H1 (cell line): ENCODE measurements around the gene FAM131A. TPM values are rescaled to one million over a fixed set of nuclear protein-coding genes. Genes with fewer than 3 reads are reported as not detected.

Experiments
- CTCF ChIA-PET: fragments of 300-600 bp; sonication (Branson Sonifier 250); formaldehyde crosslinking; loops from one replicate; lab custom pipeline; 2021; ENCODE audit not compliant: partially characterized antibody; lab: Charles Lee
- POLR2A ChIA-PET: fragments of 300-600 bp; sonication (Branson Sonifier 250); formaldehyde crosslinking; loops from one replicate; lab custom pipeline; 2021; ENCODE audit warnings: inconsistent platforms; ENCODE audit not compliant: partially characterized antibody; lab: Charles Lee
- DNase-seq, 2 experiments: peaks; one replicate each; pipeline versions ENCODE4 v3.0.0 to v3.0.0-alpha.2; 2010 to 2022; ENCODE audit warnings: low spot score in 2 of 2, low read depth in 1 of 2, mixed read lengths in 1 of 2
- FAIRE-seq: peaks from 2 replicates; lab custom pipeline; 2011; peaks lifted over from hg19 to GRCh38; lab: Jason Lieb, UNC
- H2AFZ ChIP-seq: 2 replicates; pipeline ENCODE4 v1.8.1; 2012; ENCODE audit warnings: low read length, inconsistent platforms
- H2AK5ac ChIP-seq: 2 replicates; pipeline ENCODE4 v1.6.1; 2013; ENCODE audit warnings: low read depth, low read length
- H2BK120ac ChIP-seq: replicated peaks from 2 replicates; pipeline ENCODE3; 2013; ENCODE audit warnings: low read depth, low read length, inconsistent platforms
- H2BK12ac ChIP-seq: 2 replicates; pipeline ENCODE4 v1.6.1; 2013; ENCODE audit warnings: low read depth, low read length
- H2BK15ac ChIP-seq: 2 replicates; pipeline ENCODE4 v1.6.1; 2013; ENCODE audit warnings: low read length
- H2BK20ac ChIP-seq: 2 replicates; pipeline ENCODE4 v1.6.1; 2013; ENCODE audit warnings: low read length
- H2BK5ac ChIP-seq: 2 replicates; pipeline ENCODE4 v1.6.1; 2013; ENCODE audit warnings: low read depth, low read length
- H3K14ac ChIP-seq: 2 replicates; pipeline ENCODE4 v1.6.1; 2013; ENCODE audit warnings: inconsistent platforms; ENCODE audit not compliant: insufficient read length
- H3K18ac ChIP-seq: 2 replicates; pipeline ENCODE4 v1.6.1; 2013; ENCODE audit warnings: low read length; ENCODE audit errors: extremely low read depth
- H3K23ac ChIP-seq: 2 replicates; pipeline ENCODE4 v1.6.1; 2013; ENCODE audit warnings: inconsistent platforms; ENCODE audit not compliant: insufficient read length
- H3K23me2 ChIP-seq: 2 replicates; pipeline ENCODE4 v1.6.1; 2013; ENCODE audit warnings: low read depth, low read length
- H3K27ac ChIP-seq: 2 replicates; pipeline ENCODE4 v1.6.1; 2011; ENCODE audit warnings: low read depth, low read length, inconsistent platforms
- H3K27me3 ChIP-seq, 4 experiments: replicated peaks in 1 of 4; 1 replicate in 1 of 4; 2 replicates in 3 of 4; pipeline versions ENCODE4 v1.6.1 to v1.8.1; 2011 to 2013; ENCODE audit warnings: low read length in 3 of 4, mild to moderate bottlenecking in 3 of 4, inconsistent platforms in 2 of 4, mixed read lengths in 2 of 4, moderate library complexity in 1 of 4; ENCODE audit not compliant: control insufficient read depth in 3 of 4, insufficient read depth in 3 of 4; ENCODE audit errors: extremely low read depth in 1 of 4
- H3K36me3 ChIP-seq, 4 experiments: 2 replicates each; pipeline versions ENCODE4 v1.6.1 to v1.8.1; 2011 to 2013; ENCODE audit warnings: mild to moderate bottlenecking in 4 of 4, low read length in 3 of 4, moderate library complexity in 2 of 4, control low read depth in 1 of 4, inconsistent platforms in 1 of 4; ENCODE audit not compliant: insufficient read depth in 4 of 4, control insufficient read depth in 2 of 4
- H3K4ac ChIP-seq: replicated peaks from 2 replicates; pipeline ENCODE3; 2013; ENCODE audit warnings: low read length, low read depth, mixed read lengths, inconsistent platforms; ENCODE audit not compliant: insufficient read length
- H3K4me1 ChIP-seq, 4 experiments: replicated peaks in 1 of 4; 1 replicate in 1 of 4; 2 replicates in 3 of 4; pipeline versions ENCODE4 v1.6.1 to v1.8.1; 2011 to 2013; ENCODE audit warnings: low read length in 3 of 4, inconsistent platforms in 2 of 4, mixed read lengths in 1 of 4; ENCODE audit not compliant: insufficient read depth in 4 of 4, control insufficient read depth in 3 of 4
- H3K4me2 ChIP-seq, 2 experiments: 2 replicates each; pipeline versions ENCODE4 v1.6.1 to v1.8.1; 2011 to 2013; ENCODE audit warnings: low read depth in 2 of 2, low read length in 2 of 2, control low read depth in 1 of 2, inconsistent platforms in 1 of 2, mild to moderate bottlenecking in 1 of 2; ENCODE audit not compliant: insufficient read depth in 1 of 2
- H3K4me3 ChIP-seq, 4 experiments: fragments of 200-600, 300-600 bp in 1 of 4; sonication (generic), shearing (Covaris generic), sonication (Bioruptor Twin) in 1 of 4; 2 replicates each; pipeline versions ENCODE4 v1.5.1 to v1.8.1; 2011 to 2016; ENCODE audit warnings: low read length in 4 of 4, low read depth in 3 of 4, control low read depth in 2 of 4, inconsistent platforms in 2 of 4, mild to moderate bottlenecking in 2 of 4, mixed read lengths in 1 of 4, moderate library complexity in 1 of 4; ENCODE audit not compliant: insufficient read depth in 2 of 4; ENCODE audit errors: extremely low read depth in 1 of 4
- H3K56ac ChIP-seq: replicated peaks from 2 replicates; pipeline ENCODE3; 2013; ENCODE audit warnings: low read depth, mild to moderate bottlenecking, mixed read lengths, low read length, inconsistent platforms; ENCODE audit not compliant: insufficient read length
- H3K79me1 ChIP-seq: 2 replicates; pipeline ENCODE4 v1.6.1; 2013; ENCODE audit warnings: low read depth, low read length, control low read depth
- H3K79me2 ChIP-seq, 2 experiments: 2 replicates each; pipeline versions ENCODE4 v1.6.1 to v1.8.1; 2012 to 2013; ENCODE audit warnings: low read length in 2 of 2, mild to moderate bottlenecking in 2 of 2, inconsistent platforms in 1 of 2; ENCODE audit not compliant: insufficient read depth in 2 of 2, control insufficient read depth in 1 of 2
- H3K9ac ChIP-seq, 4 experiments: replicated peaks in 1 of 4; 1 replicate in 1 of 4; 2 replicates in 3 of 4; pipeline versions ENCODE4 v1.6.1 to v1.8.1; 2011 to 2013; ENCODE audit warnings: low read depth in 3 of 4, low read length in 3 of 4, control low read depth in 2 of 4, mild to moderate bottlenecking in 2 of 4, moderate library complexity in 2 of 4, inconsistent platforms in 1 of 4; ENCODE audit errors: extremely low read depth in 1 of 4
- H3K9me3 ChIP-seq, 2 experiments: 2 replicates each; pipeline versions ENCODE4 v1.6.1 to v1.8.1; 2012 to 2013; ENCODE audit warnings: mild to moderate bottlenecking in 2 of 2, moderate library complexity in 2 of 2, control low read depth in 1 of 2, inconsistent platforms in 1 of 2, low read depth in 1 of 2, low read length in 1 of 2, mixed read lengths in 1 of 2; ENCODE audit not compliant: insufficient read depth in 2 of 2
- H4K20me1 ChIP-seq, 2 experiments: replicated peaks in 1 of 2; 2 replicates each; pipeline versions ENCODE3 to v1.8.1; 2011 to 2013; ENCODE audit warnings: inconsistent platforms in 2 of 2, low read length in 2 of 2, mild to moderate bottlenecking in 1 of 2; ENCODE audit not compliant: insufficient read depth in 2 of 2, control insufficient read depth in 1 of 2
- H4K5ac ChIP-seq: 2 replicates; pipeline ENCODE4 v1.6.1; 2013; ENCODE audit warnings: low read length, low read depth, mixed read lengths, inconsistent platforms; ENCODE audit not compliant: insufficient read length
- H4K8ac ChIP-seq: 2 replicates; pipeline ENCODE4 v1.8.0; 2013; ENCODE audit warnings: mild to moderate bottlenecking, moderate library complexity, low read length, inconsistent platforms; ENCODE audit not compliant: insufficient read depth; ENCODE audit errors: extremely low read depth
- H4K91ac ChIP-seq: replicated peaks from 2 replicates; pipeline ENCODE3; 2013; ENCODE audit warnings: low read length, mixed read lengths, inconsistent platforms; ENCODE audit not compliant: insufficient read length
- CTCF ChIP-seq, 3 experiments: IDR thresholded peaks; 1 replicate in 2 of 3; 2 replicates in 1 of 3; pipeline versions ENCODE4 v1.5.1 to v1.6.1; 2011; ENCODE audit warnings: low read length in 3 of 3, mild to moderate bottlenecking in 3 of 3, inconsistent platforms in 2 of 3, low read depth in 1 of 3, moderate library complexity in 1 of 3; ENCODE audit not compliant: insufficient read depth in 1 of 3; ENCODE audit errors: control extremely low read depth in 1 of 3
- MAFK ChIP-seq: IDR thresholded peaks from 2 replicates; pipeline ENCODE4 v1.6.1; 2012; ENCODE audit warnings: low read depth, mild to moderate bottlenecking, improper control_type of control experiment, low read length
- WGBS, 2 experiments: shearing (Covaris generic) in 1 of 2; methylation state at CpG; one replicate each; pipeline versions ENCODE4 v1.1.6 to v1.1.7; 2013 to 2015; ENCODE audit warnings: low lambda C conversion rate in 2 of 2, mixed read lengths in 2 of 2, inconsistent platforms in 1 of 2, low coverage in 1 of 2, missing lambda C conversion rate in 1 of 2; ENCODE audit not compliant: insufficient replicate concordance in 2 of 2, insufficient coverage in 1 of 2, insufficient read length in 1 of 2; ENCODE audit errors: extremely low coverage in 1 of 2, missing lambda C conversion rate in 1 of 2; 5-methylcytosine and 5-hydroxymethylcytosine counted together
- polyA plus RNA-seq, 7 experiments: library from polyadenylated mRNA; depleted of rRNA in 3 of 7; stranded (reverse) in 5 of 7; unstranded in 2 of 7; fragments of >200 nt in 5 of 7; fragments of 200-250 nt in 2 of 7; gene quantifications; 1 replicate in 5 of 7; 2 replicates in 1 of 7; 4 replicates in 1 of 7; pipeline versions ENCODE4 v1.2.1 to v1.2.3, GENCODE V29; 2011 to 2013; ENCODE audit warnings: missing spikeins in 2 of 7, mixed read lengths in 2 of 7
- total RNA-seq: library from RNA; stranded (reverse); fragmentation: NEBNext Ultra II Directional; extraction: Animal tissue kit (Norgen Biotek cat#: 25700); gene quantifications from 2 replicates; pipeline ENCODE4 v1.2.1, GENCODE V29; 2021

The FAM131A gene
- total and polyA plus RNA-seq, 2 of the 8 experiments (the other 6 are each of a cell fraction or from before 2014, with no cell fraction given), result 16.0 to 21.9 TPM

GRCh38 chr3:184347321-184348056, 10.1 kb downstream of the FAM131A start:
- 79% methylated on average over 12 of the region's 12 CpGs; no CpG with 5 or more reads in 1 of the 2 experiments for WGBS, 2 experiments
- H3K23ac ChIP-seq, result no peak overlapping the region
- H3K4me2 ChIP-seq, result no peak overlapping the region
- POLR2A ChIA-PET, result interaction anchor here (0.8 to 3.2 kb wide), 11 partner anchors 9 to 32 kb away, joined by 3 to 23 read pairs (median 4); partner anchors contain the start of gene FAM131A
- no peak overlapping the region for H2AFZ ChIP-seq
- H3K18ac ChIP-seq, result no peak overlapping the region
- H3K27me3 ChIP-seq, result no peaks in the 10 kb centered on the region
- DNase-seq (no peak), FAIRE-seq (no peak)
- no peak overlapping the region for H4K5ac ChIP-seq
- H3K4ac ChIP-seq, result no peak overlapping the region
- no peak overlapping the region for H3K56ac ChIP-seq
- TF ChIP-seq CTCF (IDR thresholded peaks at IDR 0.05; ENCODE audit: control extremely low read depth in 1 of 3, insufficient read depth in 1 of 3, low read depth in 1 of 3, low read length in 3 of 3), result no peak
- TF ChIP-seq MAFK, result peak; percentile 9; the same call in 1 of the 2 replicates
- no peak overlapping the region for H2AK5ac ChIP-seq
- peaks cover 0 to 17% (median 7%) of the 10 kb centered on the region in 4 experiments; a peak in 6 of 8 replicates for H3K36me3 ChIP-seq
- CTCF ChIA-PET, result interaction anchor here (1.0 to 1.5 kb wide), 4 partner anchors 9 to 428 kb away, joined by 3 to 9 read pairs (median 4); partner anchors contain the start of gene FAM131A
- H3K27ac ChIP-seq, result no peak overlapping the region
- no peaks in the 10 kb centered on the region for H3K23me2 ChIP-seq
- H4K20me1 ChIP-seq, result peaks cover 2 to 12% of the 10 kb centered on the region in 2 experiments
- no peaks in the 10 kb centered on the region; the same call in 1 of the 2 replicates for H3K79me1 ChIP-seq
- H3K4me1 ChIP-seq, result peaks cover 0 to 13% (median 10%) of the 10 kb centered on the region in 4 experiments; a peak in 6 of 7 replicates
- no peak overlapping the region for H3K4me3 ChIP-seq
- H2BK5ac ChIP-seq, result 0 out of 2 replicates have a peak overlapping the region, but pooled peaks have one; percentile 10
- no peaks in the 10 kb centered on the region for H3K79me2 ChIP-seq
- H3K9me3 ChIP-seq, result no peaks in the 10 kb centered on the region
- no peak overlapping the region for H3K14ac ChIP-seq
- no peak overlapping the region for H4K8ac ChIP-seq
- no peak overlapping the region for H2BK20ac ChIP-seq
- H3K9ac ChIP-seq, result no peak overlapping the region
- H2BK15ac ChIP-seq, result no peak overlapping the region
- no peak overlapping the region for H4K91ac ChIP-seq
- no peak overlapping the region for H2BK12ac ChIP-seq
- H2BK120ac ChIP-seq, result no peak overlapping the region
